GM13976 (cell line): ENCODE measurements around the gene RTN4IP1.

Experiments
- DNase-seq: peaks from one replicate; pipeline ENCODE4 v3.0.0; 2012; ENCODE audit warnings: low spot score
- in situ Hi-C: fragments of 300-500 bp; cut with MboI; formaldehyde crosslinking; loops from one replicate; pipeline ENCODE4 v1.12.0; 2022; ENCODE audit warnings: low sequenced_read_pairs, mixed read lengths, inconsistent platforms; ENCODE audit not compliant: unreplicated experiment
- TF ChIP-seq, protein P1 (sequence below): IDR thresholded peaks from 2 replicates; pipeline ENCODE4 v1.5.1; 2012; ENCODE audit warnings: borderline replicate concordance, mild to moderate bottlenecking; ENCODE audit not compliant: insufficient read depth; ENCODE audit errors: extremely low read depth, missing control alignments, control extremely low read depth

Gene RTN4IP1

DNA sequence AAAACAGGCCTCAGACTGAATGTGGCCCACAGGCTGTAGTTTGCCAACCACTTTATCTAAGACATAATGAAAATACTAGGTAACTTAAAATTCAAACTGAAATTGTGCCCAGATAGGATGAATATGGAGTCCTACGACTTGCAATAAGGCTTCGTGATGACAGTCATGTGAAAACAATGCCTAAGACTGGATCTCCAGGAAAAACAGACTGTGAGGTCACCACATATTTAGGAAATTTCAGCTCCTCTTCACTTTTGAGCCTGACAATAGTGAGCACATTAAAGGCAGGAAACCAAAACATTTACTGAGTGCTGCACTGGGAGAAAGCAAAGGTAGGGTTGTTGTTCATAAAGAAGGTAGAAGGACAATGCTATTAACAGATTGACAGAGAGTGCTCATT, 50.0 kb downstream of the RTN4IP1 start:
- no peak for DNase-seq
- TF ChIP-seq, protein P1, sequence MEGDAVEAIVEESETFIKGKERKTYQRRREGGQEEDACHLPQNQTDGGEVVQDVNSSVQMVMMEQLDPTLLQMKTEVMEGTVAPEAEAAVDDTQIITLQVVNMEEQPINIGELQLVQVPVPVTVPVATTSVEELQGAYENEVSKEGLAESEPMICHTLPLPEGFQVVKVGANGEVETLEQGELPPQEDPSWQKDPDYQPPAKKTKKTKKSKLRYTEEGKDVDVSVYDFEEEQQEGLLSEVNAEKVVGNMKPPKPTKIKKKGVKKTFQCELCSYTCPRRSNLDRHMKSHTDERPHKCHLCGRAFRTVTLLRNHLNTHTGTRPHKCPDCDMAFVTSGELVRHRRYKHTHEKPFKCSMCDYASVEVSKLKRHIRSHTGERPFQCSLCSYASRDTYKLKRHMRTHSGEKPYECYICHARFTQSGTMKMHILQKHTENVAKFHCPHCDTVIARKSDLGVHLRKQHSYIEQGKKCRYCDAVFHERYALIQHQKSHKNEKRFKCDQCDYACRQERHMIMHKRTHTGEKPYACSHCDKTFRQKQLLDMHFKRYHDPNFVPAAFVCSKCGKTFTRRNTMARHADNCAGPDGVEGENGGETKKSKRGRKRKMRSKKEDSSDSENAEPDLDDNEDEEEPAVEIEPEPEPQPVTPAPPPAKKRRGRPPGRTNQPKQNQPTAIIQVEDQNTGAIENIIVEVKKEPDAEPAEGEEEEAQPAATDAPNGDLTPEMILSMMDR = no peak
- in situ Hi-C loops = loop anchor here (10.0 kb wide), 1 partner anchor 244 kb away; no protein-coding TSS in a partner anchor

DNA sequence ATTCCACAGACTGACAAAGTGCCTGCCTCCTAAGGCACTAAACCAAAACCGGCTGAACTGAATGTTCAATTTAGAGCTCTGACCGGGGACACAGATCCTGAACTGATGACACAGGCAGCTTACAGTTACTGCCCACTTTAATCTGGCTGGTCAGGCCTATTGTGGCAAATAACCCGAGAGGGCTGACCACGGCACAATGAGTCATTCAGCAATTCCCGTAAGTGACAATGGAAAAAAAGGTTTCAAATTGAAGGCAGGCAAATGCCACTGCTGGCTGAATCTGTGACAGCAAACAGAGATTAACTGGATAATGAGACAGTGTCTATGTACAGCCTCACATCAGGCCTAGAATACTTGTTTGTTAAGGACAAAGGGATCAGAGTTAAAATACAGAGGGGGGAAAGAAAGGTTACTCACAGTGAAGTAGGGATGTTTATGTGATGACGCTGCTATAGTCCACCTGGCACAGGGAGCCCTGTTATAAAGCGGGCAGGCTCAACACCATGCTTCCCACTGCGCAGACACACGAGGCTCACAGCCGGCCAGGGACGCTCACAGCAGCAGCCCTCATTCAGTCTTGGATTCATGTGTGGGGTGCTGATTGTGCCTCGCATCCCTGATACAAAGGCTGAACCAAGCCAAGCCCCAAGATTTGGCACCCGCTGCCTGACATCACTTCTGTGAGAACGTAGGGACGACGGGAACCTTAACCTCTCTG, 54.4 kb downstream of the RTN4IP1 start:
- TF ChIP-seq, protein P1 = no peak
- in situ Hi-C loops = loop anchor here (10.0 to 25.0 kb wide), 2 partner anchors 240 to 412 kb away; no protein-coding TSS in a partner anchor
- DNase-seq = no peak

- no peak for DNase-seq
- TF ChIP-seq, protein P1 = no peak
- in situ Hi-C loops = loop anchor here (10.0 to 25.0 kb wide), 2 partner anchors 238 to 414 kb away; no protein-coding TSS in a partner anchor
Measured at GRCh38 chr6:106572875-106573585, 56.3 kb downstream of the RTN4IP1 start.

DNA sequence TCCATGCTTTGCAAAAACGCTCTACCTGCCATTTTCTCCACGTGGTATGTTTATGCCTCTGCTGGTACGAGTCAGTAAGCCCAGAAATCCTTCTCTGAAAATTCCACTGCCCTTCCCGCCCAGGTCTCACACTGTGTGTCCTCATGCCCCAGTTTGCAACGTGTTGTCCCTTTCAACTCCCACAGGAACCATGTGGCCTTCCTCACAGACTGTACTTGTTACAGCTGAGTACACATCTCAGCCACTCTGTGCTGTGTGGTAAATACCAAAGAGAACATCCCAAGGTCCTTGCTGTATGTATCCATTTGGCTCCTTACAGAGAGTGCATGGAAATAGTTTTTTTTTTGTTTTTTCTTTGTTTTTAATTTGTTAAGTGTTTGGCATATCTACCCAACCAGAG, 56.9 kb downstream of the RTN4IP1 start:
- DNase-seq = no peak
- TF ChIP-seq, protein P1 = no peak
- in situ Hi-C loops = loop anchor here (10.0 to 25.0 kb wide), 2 partner anchors 238 to 415 kb away; no protein-coding TSS in a partner anchor

- TF ChIP-seq, protein P1 = no peak
- no peak for DNase-seq
- in situ Hi-C loops = loop anchor here (5.0 to 25.0 kb wide), 2 partner anchors 122 to 418 kb away; no protein-coding TSS in a partner anchor
Measured at GRCh38 chr6:106569428-106569827, 59.9 kb downstream of the RTN4IP1 start.

DNA sequence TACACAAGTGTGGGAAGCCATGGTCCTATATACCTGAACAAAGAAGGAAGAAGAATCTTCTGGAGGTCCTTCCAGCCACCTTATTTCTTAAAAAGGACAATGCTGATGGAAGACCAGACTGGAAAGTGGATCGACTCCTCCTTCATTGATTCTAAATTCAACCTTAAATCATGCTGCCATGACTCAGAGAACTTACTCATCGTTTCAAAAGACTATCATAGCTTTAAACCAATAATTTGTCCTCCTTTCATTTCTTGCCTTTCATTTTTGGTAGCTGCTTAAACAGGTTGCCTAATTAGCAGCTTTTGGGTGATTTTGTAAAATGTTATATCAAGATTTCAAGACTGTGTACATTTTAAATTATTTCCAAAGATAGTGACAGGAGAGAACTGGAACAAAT, 60.8 kb downstream of the RTN4IP1 start:
- in situ Hi-C loops = loop anchor here (5.0 to 25.0 kb wide), 2 partner anchors 121 to 419 kb away; no protein-coding TSS in a partner anchor
- TF ChIP-seq, protein P1 = no peak
- no peak for DNase-seq
